Keratinocyte (primary cell): ENCODE data around the gene TRIM29. TPM values are rescaled to one million over a fixed set of nuclear protein-coding genes. Genes with fewer than 3 reads are reported as not detected.

Source experiments
- DNase-seq: peaks from one replicate; pipeline ENCODE4 v3.0.0-alpha.2; 2011; ENCODE audit warnings: low read depth, missing footprints, low spot score
- FAIRE-seq: peaks from 2 replicates; lab custom pipeline; 2011; peaks lifted over from hg19 to GRCh38; lab: Jason Lieb, UNC
- H2AFZ ChIP-seq: 2 replicates; pipeline ENCODE4 v1.6.0; 2012; ENCODE audit warnings: low read length, control low read depth, inconsistent platforms; ENCODE audit not compliant: control insufficient read depth
- H3K27ac ChIP-seq: 2 replicates; pipeline ENCODE4 v1.5.1; 2011; ENCODE audit warnings: low read length; ENCODE audit not compliant: control insufficient read depth, insufficient read depth
- H3K27me3 ChIP-seq: 3 replicates; pipeline ENCODE4 v1.6.0; 2011; ENCODE audit warnings: low read length; ENCODE audit not compliant: control insufficient read depth, insufficient read depth; ENCODE audit errors: extremely low read depth
- H3K36me3 ChIP-seq, 2 experiments: 2 replicates in 1 of 2; 3 replicates in 1 of 2; pipeline ENCODE4 v1.5.1; 2011; ENCODE audit warnings: low read length in 2 of 2, mild to moderate bottlenecking in 1 of 2; ENCODE audit not compliant: control insufficient read depth in 2 of 2, insufficient read depth in 2 of 2; ENCODE audit errors: extremely low read depth in 1 of 2
- H3K4me1 ChIP-seq: 3 replicates; pipeline ENCODE4 v1.5.1; 2011; ENCODE audit warnings: low read length; ENCODE audit not compliant: control insufficient read depth, insufficient read depth; ENCODE audit errors: extremely low read depth
- H3K4me2 ChIP-seq: 3 replicates; pipeline ENCODE4 v1.6.0; 2011; ENCODE audit warnings: low read depth, low read length; ENCODE audit not compliant: control insufficient read depth, insufficient read depth; ENCODE audit errors: extremely low read depth
- H3K4me3 ChIP-seq, 3 experiments: fragments of 200-600 bp in 1 of 3; sonication (generic) in 1 of 3; 2 replicates in 2 of 3; 3 replicates in 1 of 3; pipeline ENCODE4 v1.5.1; 2011 to 2016; ENCODE audit warnings: low read length in 3 of 3, mild to moderate bottlenecking in 3 of 3, control low read depth in 2 of 3, inconsistent platforms in 1 of 3, low read depth in 1 of 3, mixed read lengths in 1 of 3, mixed run types in 1 of 3, moderate library complexity in 1 of 3; ENCODE audit not compliant: control insufficient read depth in 2 of 3, insufficient read depth in 2 of 3; ENCODE audit errors: extremely low read depth in 1 of 3
- H3K79me2 ChIP-seq: 2 replicates; pipeline ENCODE4 v1.6.0; 2012; ENCODE audit warnings: low read length; ENCODE audit not compliant: control insufficient read depth, insufficient read depth
- H3K9ac ChIP-seq: 3 replicates; pipeline ENCODE4 v1.6.0; 2011; ENCODE audit warnings: low read length; ENCODE audit not compliant: control insufficient read depth, insufficient read depth; ENCODE audit errors: extremely low read depth
- H3K9me1 ChIP-seq: 3 replicates; pipeline ENCODE4 v1.6.0; 2011; ENCODE audit warnings: low read length; ENCODE audit not compliant: control insufficient read depth, insufficient read depth; ENCODE audit errors: extremely low read depth
- H3K9me3 ChIP-seq: 2 replicates; pipeline ENCODE4 v1.5.1; 2012; ENCODE audit warnings: low read depth, low read length; ENCODE audit not compliant: control insufficient read depth
- H4K20me1 ChIP-seq: 3 replicates; pipeline ENCODE4 v1.6.0; 2011; ENCODE audit warnings: low read length; ENCODE audit not compliant: control insufficient read depth, insufficient read depth; ENCODE audit errors: extremely low read depth
- EZH2 ChIP-seq: IDR thresholded peaks from one replicate; pipeline ENCODE4 v1.6.1; 2012; ENCODE audit warnings: inconsistent platforms, mild to moderate bottlenecking, low read length, moderate library complexity
- dilution Hi-C: fragments of 300-500 bp; cut with MboI; formaldehyde crosslinking; loops from one replicate; pipeline ENCODE4 v1.7.0; 2020; ENCODE audit warnings: low sequenced_read_pairs; ENCODE audit not compliant: extremely low pct_ligation_motif_present
- polyA plus RNA-seq, 5 experiments: library from polyadenylated mRNA; depleted of rRNA in 3 of 5; stranded (reverse) in 3 of 5; stranded (forward) in 1 of 5; unstranded in 1 of 5; fragments of >200 nt; gene quantifications; 1 replicate in 1 of 5; 2 replicates in 3 of 5; 3 replicates in 1 of 5; pipeline versions ENCODE4 v1.2.1 to v1.2.3, GENCODE V29; 2011 to 2012; ENCODE audit warnings: missing spikeins in 2 of 5, low read depth in 1 of 5, low replicate concordance in 1 of 5
- TF ChIP-seq, protein P1 (sequence below), 3 experiments: IDR thresholded peaks in 1 of 3; conservative IDR thresholded peaks in 1 of 3; optimal IDR thresholded peaks in 1 of 3; 2 replicates in 2 of 3; 3 replicates in 1 of 3; pipeline versions ENCODE3 to v1.5.1; 2011; ENCODE audit warnings: low read length in 3 of 3, mild to moderate bottlenecking in 3 of 3, moderate library complexity in 2 of 3, control low read depth in 1 of 3, inconsistent platforms in 1 of 3; ENCODE audit not compliant: insufficient read depth in 2 of 3; ENCODE audit errors: extremely low read depth in 1 of 3

Gene TRIM29
- polyA plus RNA-seq, 1 donor (not counting 4 experiments of a cell fraction or from before 2014, with no cell fraction given) = 463 TPM

DNA sequence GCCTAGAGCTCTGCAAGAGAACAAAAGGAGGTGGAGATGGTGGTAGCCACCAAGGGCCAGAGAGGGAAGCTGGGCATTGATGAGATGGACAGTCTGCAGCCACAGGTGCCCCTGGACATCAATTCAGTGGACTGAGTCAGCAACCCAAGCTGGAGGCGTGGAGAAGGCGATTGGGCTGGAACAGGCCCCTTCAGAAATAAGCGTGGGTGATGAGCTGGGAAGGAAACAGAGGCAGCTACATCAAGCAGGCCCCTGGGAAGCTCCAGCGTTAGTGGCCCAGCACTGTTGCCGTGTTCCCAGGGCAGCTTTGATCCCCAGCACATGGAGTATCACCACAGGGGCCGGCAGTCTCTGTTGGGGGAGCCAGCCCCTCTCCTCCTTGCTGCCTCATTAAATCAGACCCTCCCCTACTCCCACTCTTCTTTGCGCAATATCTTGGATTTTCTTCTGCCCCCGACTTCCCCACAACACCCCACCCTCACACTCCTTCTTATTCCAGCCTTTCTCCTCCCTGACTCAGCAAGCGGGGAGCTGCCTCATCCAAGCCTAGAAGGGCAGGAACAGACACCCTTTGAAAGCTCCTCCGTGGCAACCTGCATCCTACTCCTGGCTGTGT is 41.3 kb upstream of the TRIM29 start:
- no peak overlapping the region for H3K4me2 ChIP-seq
- DNase-seq = no peak
- H2AFZ ChIP-seq = no peak overlapping the region
- H3K9me1 ChIP-seq = no peaks in the 10 kb centered on the region
- H3K9me3 ChIP-seq = no peaks in the 10 kb centered on the region
- no peak overlapping the region for H3K27ac ChIP-seq
- peaks cover 33% of the 10 kb centered on the region for H3K27me3 ChIP-seq
- dilution Hi-C loops = no loop called here
- no peaks in the 10 kb centered on the region for H3K4me1 ChIP-seq
- TF ChIP-seq, protein P1, sequence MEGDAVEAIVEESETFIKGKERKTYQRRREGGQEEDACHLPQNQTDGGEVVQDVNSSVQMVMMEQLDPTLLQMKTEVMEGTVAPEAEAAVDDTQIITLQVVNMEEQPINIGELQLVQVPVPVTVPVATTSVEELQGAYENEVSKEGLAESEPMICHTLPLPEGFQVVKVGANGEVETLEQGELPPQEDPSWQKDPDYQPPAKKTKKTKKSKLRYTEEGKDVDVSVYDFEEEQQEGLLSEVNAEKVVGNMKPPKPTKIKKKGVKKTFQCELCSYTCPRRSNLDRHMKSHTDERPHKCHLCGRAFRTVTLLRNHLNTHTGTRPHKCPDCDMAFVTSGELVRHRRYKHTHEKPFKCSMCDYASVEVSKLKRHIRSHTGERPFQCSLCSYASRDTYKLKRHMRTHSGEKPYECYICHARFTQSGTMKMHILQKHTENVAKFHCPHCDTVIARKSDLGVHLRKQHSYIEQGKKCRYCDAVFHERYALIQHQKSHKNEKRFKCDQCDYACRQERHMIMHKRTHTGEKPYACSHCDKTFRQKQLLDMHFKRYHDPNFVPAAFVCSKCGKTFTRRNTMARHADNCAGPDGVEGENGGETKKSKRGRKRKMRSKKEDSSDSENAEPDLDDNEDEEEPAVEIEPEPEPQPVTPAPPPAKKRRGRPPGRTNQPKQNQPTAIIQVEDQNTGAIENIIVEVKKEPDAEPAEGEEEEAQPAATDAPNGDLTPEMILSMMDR (optimal IDR thresholded peaks at IDR 0.05 in 1 of 3, IDR thresholded peaks at IDR 0.05 in 1 of 3, conservative IDR thresholded peaks at IDR 0.05 in 1 of 3; ENCODE audit: extremely low read depth in 1 of 3, insufficient read depth in 2 of 3, low read length in 3 of 3) = no peak
- no peak for TF ChIP-seq EZH2
- no peak overlapping the region for H3K4me3 ChIP-seq
- H3K36me3 ChIP-seq = no peaks in the 10 kb centered on the region
- H3K79me2 ChIP-seq = no peaks in the 10 kb centered on the region
- H4K20me1 ChIP-seq = no peaks in the 10 kb centered on the region
- H3K9ac ChIP-seq = no peak overlapping the region
- FAIRE-seq = no peak

DNA sequence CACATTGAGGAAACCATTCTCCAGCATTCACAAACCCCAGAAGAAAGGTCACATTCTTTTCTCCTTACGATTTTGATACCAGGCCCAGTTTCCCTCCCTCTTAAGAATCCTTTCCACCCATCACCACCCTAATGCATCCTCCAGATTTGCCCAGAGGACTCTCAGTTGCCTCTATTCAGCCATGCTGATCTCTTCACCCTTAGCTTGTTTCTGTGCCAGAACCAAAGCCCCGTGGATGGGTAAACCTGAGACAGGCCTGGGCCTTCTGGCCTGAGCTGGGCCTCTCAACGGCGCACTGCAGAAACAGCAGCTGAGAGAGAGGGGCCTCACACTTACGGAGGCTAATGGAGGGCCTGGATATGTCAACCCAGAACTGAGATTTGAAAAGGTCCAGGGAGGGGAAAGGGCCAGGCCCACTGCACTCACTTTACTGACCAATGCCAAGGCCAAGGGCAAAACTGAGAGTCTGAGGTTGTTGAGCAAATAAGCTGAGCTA is 40.7 kb upstream of the TRIM29 start:
- Histone ChIP-seq H3K4me1 (no peaks in the 10 kb centered on the region), H3K9me1 (no peaks in the 10 kb centered on the region), H3K36me3 (no peaks in the 10 kb centered on the region), H3K9me3 (no peaks in the 10 kb centered on the region), H3K4me2 (no peak overlapping the region), H3K27ac (no peak overlapping the region), H2AFZ (no peak overlapping the region), H4K20me1 (no peaks in the 10 kb centered on the region), H3K27me3 (peaks cover 39% of the 10 kb centered on the region), H3K4me3 (no peak overlapping the region), H3K79me2 (no peaks in the 10 kb centered on the region), H3K9ac (no peak overlapping the region)
- TF ChIP-seq EZH2 = no peak
- FAIRE-seq (no peak), DNase-seq (no peak)
- dilution Hi-C loops = no loop called here

DNA sequence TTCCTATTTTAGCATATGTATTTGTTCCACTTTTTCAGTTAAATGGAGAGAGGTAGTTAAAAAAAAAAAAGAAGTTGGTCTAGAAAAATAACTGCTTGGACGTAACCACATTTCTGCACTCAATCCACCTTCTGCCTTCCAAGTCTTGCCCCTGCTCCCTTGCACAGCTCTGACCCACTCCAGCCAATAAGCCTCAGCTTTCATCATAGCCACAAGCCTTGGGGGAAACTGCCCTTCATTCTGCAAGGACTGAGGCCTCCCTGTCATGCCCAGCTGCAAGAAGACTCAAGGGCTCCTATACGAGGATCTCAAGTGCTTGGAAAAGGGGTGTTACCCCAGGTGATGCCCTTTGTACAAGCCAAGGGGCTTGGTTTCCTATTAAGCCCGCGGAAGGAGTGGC is 37.0 kb upstream of the TRIM29 start:
- H3K4me1 ChIP-seq = no peaks in the 10 kb centered on the region
- H3K4me2 ChIP-seq = no peak overlapping the region
- H3K9ac ChIP-seq = no peak overlapping the region
- no peak overlapping the region for H3K4me3 ChIP-seq
- no peaks in the 10 kb centered on the region for H3K9me1 ChIP-seq
- H3K79me2 ChIP-seq = no peaks in the 10 kb centered on the region
- DNase-seq (no peak), FAIRE-seq (no peak)
- TF ChIP-seq, protein P1 (optimal IDR thresholded peaks at IDR 0.05 in 1 of 3, IDR thresholded peaks at IDR 0.05 in 1 of 3, conservative IDR thresholded peaks at IDR 0.05 in 1 of 3; ENCODE audit: extremely low read depth in 1 of 3, insufficient read depth in 2 of 3, low read length in 3 of 3) = no peak
- no peak for TF ChIP-seq EZH2
- dilution Hi-C loops = no loop called here
- no peak overlapping the region for H2AFZ ChIP-seq
- no peaks in the 10 kb centered on the region for H3K36me3 ChIP-seq
- peaks cover 3% of the 10 kb centered on the region for H4K20me1 ChIP-seq
- no peak overlapping the region for H3K27ac ChIP-seq
- no peaks in the 10 kb centered on the region for H3K9me3 ChIP-seq
- H3K27me3 ChIP-seq = peaks cover 45% of the 10 kb centered on the region
